Activated CD8-positive, alpha-beta memory T cell treated with anti-CD3 and anti-CD28 coated beads for 36 hours (primary cell): Measurements from ENCODE around the gene MFRP. TPM values are rescaled to one million over a fixed set of nuclear protein-coding genes. Genes with fewer than 3 reads are reported as not detected.

Experiments
- CTCF ChIA-PET: fragments of 350-600 bp; sonication (Branson Sonifier 250); formaldehyde crosslinking; loops from one replicate; lab custom pipeline; 2021; ENCODE audit warnings: antibody characterized with exemption; lab: Charles Lee
- POLR2A ChIA-PET: fragments of 350-600 bp; sonication (Branson Sonifier 250); formaldehyde crosslinking; loops from one replicate; lab custom pipeline; 2021; ENCODE audit warnings: antibody characterized with exemption; lab: Charles Lee
- total RNA-seq, 2 experiments: library from RNA; stranded (reverse); gene quantifications; one replicate each; pipeline ENCODE4 v1.2.3, GENCODE V29; 2021

Gene MFRP
- total RNA-seq, 2 experiments from 2014 or later, result not detected

GRCh38 chr11:119374632-119375336 is 28.3 kb upstream of the MFRP start:
- POLR2A ChIA-PET, result no interaction called here

GRCh38 chr11:119373921-119374631 is 27.6 kb upstream of the MFRP start:
- ChIA-PET CTCF (interaction anchor here (0.7 to 3.1 kb wide), 10 partner anchors 10 to 205 kb away, joined by 3 to 54 read pairs (median 4); partner anchors contain the start of gene NLRX1), POLR2A (no interaction called here)

More at GRCh38 chr11:119374632-119375336, 28.3 kb upstream of the MFRP start:
- CTCF ChIA-PET, result interaction anchor here (0.9 to 3.1 kb wide), 9 partner anchors 10 to 178 kb away, joined by 3 to 54 read pairs (median 4); no protein-coding TSS in a partner anchor

GRCh38 chr11:119373059-119373920 is 26.8 kb upstream of the MFRP start:
- ChIA-PET CTCF (interaction anchor here (0.5 to 3.1 kb wide), 10 partner anchors 9 to 329 kb away, joined by 3 to 54 read pairs (median 4); partner anchors contain the start of gene NLRX1), POLR2A (no interaction called here)

GRCh38 chr11:119372260-119373058 is 26.0 kb upstream of the MFRP start:
- ChIA-PET CTCF (interaction anchor here (1.5 to 3.1 kb wide), 6 partner anchors 9 to 203 kb away, joined by 3 to 54 read pairs (median 10); partner anchors contain the start of genes NLRX1 and USP2), POLR2A (no interaction called here)

- POLR2A ChIA-PET, result no interaction called here
- CTCF ChIA-PET, result interaction anchor here (1.6 to 2.0 kb wide), 3 partner anchors 10 to 15 kb away, joined by 5 to 13 read pairs (median 7); partner anchors contain the start of gene USP2
Observed at GRCh38 chr11:119371778-119372182, 25.3 kb upstream of the MFRP start.

- ChIA-PET CTCF (interaction anchor here (1.0 to 2.2 kb wide), 5 partner anchors 10 to 33 kb away, joined by 3 to 13 read pairs (median 6); partner anchors contain the start of genes C1QTNF5 and USP2), POLR2A (no interaction called here)
Observed at GRCh38 chr11:119371067-119371601, 24.6 kb upstream of the MFRP start.

- ChIA-PET POLR2A (no interaction called here), CTCF (interaction anchor here (1.0 to 2.2 kb wide), 5 partner anchors 10 to 33 kb away, joined by 3 to 13 read pairs (median 6); partner anchors contain the start of genes C1QTNF5 and USP2)
Observed at GRCh38 chr11:119370486-119371046, 24.1 kb upstream of the MFRP start.

- ChIA-PET POLR2A (no interaction called here), CTCF (interaction anchor here (0.5 to 2.2 kb wide), 5 partner anchors 9 to 48 kb away, joined by 3 to 11 read pairs (median 5); no protein-coding TSS in a partner anchor)
Observed at GRCh38 chr11:119369132-119369925, 22.8 kb upstream of the MFRP start.

GRCh38 chr11:119368121-119369034 is 21.9 kb upstream of the MFRP start:
- CTCF ChIA-PET, result interaction anchor here (0.5 to 2.2 kb wide), 9 partner anchors 8 to 269 kb away, joined by 3 to 11 read pairs (median 4); no protein-coding TSS in a partner anchor
- POLR2A ChIA-PET, result no interaction called here

- ChIA-PET CTCF (interaction anchor here (1.0 to 1.6 kb wide), 5 partner anchors 11 to 44 kb away, joined by 3 to 5 read pairs (median 4); no protein-coding TSS in a partner anchor), POLR2A (no interaction called here)
Observed at GRCh38 chr11:119367661-119368120, 21.2 kb upstream of the MFRP start.

- POLR2A ChIA-PET, result no interaction called here
- CTCF ChIA-PET, result interaction anchor here (1.0 to 1.2 kb wide), 2 partner anchors 11 to 14 kb away, joined by 3 to 4 read pairs; no protein-coding TSS in a partner anchor
Observed at GRCh38 chr11:119366690-119367620, 20.4 kb upstream of the MFRP start.

GRCh38 chr11:119365071-119365591 is 18.6 kb upstream of the MFRP start:
- ChIA-PET CTCF (interaction anchor here (0.9 to 1.6 kb wide), 3 partner anchors 9 to 110 kb away, joined by 3 to 16 read pairs (median 9); no protein-coding TSS in a partner anchor), POLR2A (no interaction called here)

GRCh38 chr11:119363851-119364590 is 17.5 kb upstream of the MFRP start:
- CTCF ChIA-PET, result interaction anchor here (0.9 to 1.6 kb wide), 3 partner anchors 8 to 111 kb away, joined by 3 to 16 read pairs (median 9); no protein-coding TSS in a partner anchor
- POLR2A ChIA-PET, result no interaction called here
